Measurements from ENCODE around the gene GRID1.

The GRID1 gene

DNA sequence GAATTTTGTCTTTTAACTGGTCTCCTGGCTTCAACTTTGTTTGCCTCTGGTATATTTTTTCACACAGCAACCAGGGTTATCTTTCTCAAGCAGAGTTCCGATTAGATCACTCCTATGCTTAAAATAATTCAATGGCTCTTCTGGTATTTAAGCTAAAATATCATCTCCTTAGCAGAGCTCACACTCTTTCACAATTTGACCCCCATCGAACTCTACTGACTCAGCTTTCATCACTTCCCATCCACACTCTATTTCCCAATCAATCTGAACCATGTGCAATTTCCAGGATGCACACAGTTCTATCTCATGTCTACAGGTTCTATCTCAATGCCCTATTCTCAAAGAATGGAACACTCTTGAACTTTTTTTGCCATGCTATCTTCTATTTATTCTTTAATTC is 809.5 kb downstream of the GRID1 start:
- no peak for DNase-seq (ENCODE audit: low spot score)
- H3K36me3 ChIP-seq (ENCODE audit: low read depth), result no peaks in the 10 kb centered on the region

More for the DNA sequence above, 809.5 kb downstream of the GRID1 start:
- peak; percentile 89 for ATAC-seq (ENCODE audit: low read depth)
- no peak for TF ChIP-seq CTCF (IDR thresholded peaks at IDR 0.05; ENCODE audit: poor library complexity, severe bottlenecking)
- no peaks in the 10 kb centered on the region for H3K9me3 ChIP-seq (ENCODE audit: severe bottlenecking)
- H3K4me1 ChIP-seq (ENCODE audit: insufficient read depth, poor library complexity, severe bottlenecking), result peaks cover 12% of the 10 kb centered on the region
- H3K27ac ChIP-seq (ENCODE audit: poor library complexity, severe bottlenecking), result no peak overlapping the region
- no peaks in the 10 kb centered on the region for H3K27me3 ChIP-seq (ENCODE audit: insufficient read depth, poor library complexity, severe bottlenecking)
- no peak overlapping the region for H3K4me3 ChIP-seq (ENCODE audit: severe bottlenecking)
